Upper lobe of left lung (tissue), 4 donors: ENCODE data around the gene WDR70.

Source experiments
- POLR2AphosphoS5 ChIP-seq, 2 donors: sonication (generic); formaldehyde crosslinking; IDR thresholded peaks; one replicate each; pipeline ENCODE4 v1.5.1; 2017; ENCODE audit warnings: antibody characterized with exemption in 2 of 2
- TF ChIP-seq, protein P1 (sequence below), 6 experiments: fragments of 450-650 bp in 4 of 6; fragments of 200-600 bp in 2 of 6; sonication (generic) in 2 of 6; IDR thresholded peaks; one replicate each; pipeline ENCODE4 v1.5.1; 2016 to 2019; ENCODE audit warnings: antibody characterized with exemption in 6 of 6

DNA sequence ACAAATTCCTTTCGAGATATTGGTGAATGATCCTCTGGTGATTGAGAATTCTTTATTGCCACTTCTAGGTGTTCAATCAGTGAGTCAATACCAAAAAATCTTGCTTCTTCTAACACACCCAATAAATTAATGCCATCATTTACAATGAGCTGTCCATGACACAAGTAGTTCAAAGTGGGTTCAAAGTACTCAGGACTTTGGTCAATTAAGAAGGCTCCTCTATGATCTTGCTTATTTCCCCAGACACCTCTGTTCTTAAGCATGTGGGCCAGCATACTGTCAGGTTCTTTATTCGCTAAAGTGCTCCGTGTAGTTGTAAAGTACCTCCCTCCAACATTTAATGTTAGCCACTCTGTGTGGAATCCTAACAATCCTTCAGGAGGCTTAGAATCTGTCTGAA lies 127.1 kb downstream of the WDR70 start:
- TF ChIP-seq, protein P1, sequence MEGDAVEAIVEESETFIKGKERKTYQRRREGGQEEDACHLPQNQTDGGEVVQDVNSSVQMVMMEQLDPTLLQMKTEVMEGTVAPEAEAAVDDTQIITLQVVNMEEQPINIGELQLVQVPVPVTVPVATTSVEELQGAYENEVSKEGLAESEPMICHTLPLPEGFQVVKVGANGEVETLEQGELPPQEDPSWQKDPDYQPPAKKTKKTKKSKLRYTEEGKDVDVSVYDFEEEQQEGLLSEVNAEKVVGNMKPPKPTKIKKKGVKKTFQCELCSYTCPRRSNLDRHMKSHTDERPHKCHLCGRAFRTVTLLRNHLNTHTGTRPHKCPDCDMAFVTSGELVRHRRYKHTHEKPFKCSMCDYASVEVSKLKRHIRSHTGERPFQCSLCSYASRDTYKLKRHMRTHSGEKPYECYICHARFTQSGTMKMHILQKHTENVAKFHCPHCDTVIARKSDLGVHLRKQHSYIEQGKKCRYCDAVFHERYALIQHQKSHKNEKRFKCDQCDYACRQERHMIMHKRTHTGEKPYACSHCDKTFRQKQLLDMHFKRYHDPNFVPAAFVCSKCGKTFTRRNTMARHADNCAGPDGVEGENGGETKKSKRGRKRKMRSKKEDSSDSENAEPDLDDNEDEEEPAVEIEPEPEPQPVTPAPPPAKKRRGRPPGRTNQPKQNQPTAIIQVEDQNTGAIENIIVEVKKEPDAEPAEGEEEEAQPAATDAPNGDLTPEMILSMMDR (IDR thresholded peaks at IDR 0.05): no peak
- TF ChIP-seq POLR2AphosphoS5 (IDR thresholded peaks at IDR 0.05): no peak
